Muscle of leg (tissue), 11 donors: Measurements from ENCODE around the gene ACSM5. TPM values are rescaled to one million over a fixed set of nuclear protein-coding genes. Genes with fewer than 3 reads are reported as not detected.

ENCODE experiments used
- DNase-seq: peaks from one replicate; pipeline ENCODE4 v3.0.0; 2013
- H3K27ac ChIP-seq: one replicate; pipeline ENCODE4 v1.5.1; 2013; ENCODE audit warnings: mild to moderate bottlenecking, low read length, control low read depth
- H3K27me3 ChIP-seq: one replicate; pipeline ENCODE4 v1.6.1; 2013; ENCODE audit warnings: low read length; ENCODE audit not compliant: control insufficient read depth, insufficient read depth
- H3K36me3 ChIP-seq: one replicate; pipeline ENCODE4 v1.6.1; 2013; ENCODE audit warnings: low read length; ENCODE audit not compliant: control insufficient read depth, insufficient read depth
- H3K4me1 ChIP-seq: one replicate; pipeline ENCODE4 v1.6.1; 2013; ENCODE audit warnings: low read length; ENCODE audit not compliant: control insufficient read depth, insufficient read depth
- H3K4me3 ChIP-seq: one replicate; pipeline ENCODE4 v1.5.1; 2013; ENCODE audit warnings: low read length, control low read depth
- H3K9me3 ChIP-seq: replicated peaks from 2 replicates; pipeline ENCODE4 v1.6.1; 2013; ENCODE audit warnings: low read depth, low read length; ENCODE audit not compliant: control insufficient read depth
- WGBS: methylation state at CpG from one replicate; pipeline ENCODE4 v1.1.5; 2013; ENCODE audit warnings: missing lambda C conversion rate; ENCODE audit not compliant: insufficient coverage; 5-methylcytosine and 5-hydroxymethylcytosine counted together
- polyA plus RNA-seq, 8 donors: library from polyadenylated mRNA; unstranded; fragments of 120-200 nt; gene quantifications; one replicate each; pipeline versions ENCODE4 v1.2.1 to v1.2.3, GENCODE V29; 2013; ENCODE audit warnings: inconsistent platforms in 1 of 8, low replicate concordance in 1 of 8; ENCODE audit not compliant: insufficient read length in 8 of 8, insufficient read depth in 1 of 8
- total RNA-seq: library from RNA; stranded (reverse); fragments of 120-200 nt; gene quantifications from one replicate; pipeline ENCODE4 v1.2.4, GENCODE V29; 2013

ACSM5 gene
- total and polyA plus RNA-seq, 9 donors: 0.18 to 2.0 (median 0.45) TPM; not detected in 1

GRCh38 chr16:20383106-20384029 is 26.0 kb upstream of the ACSM5 start:
- Histone ChIP-seq H3K4me1 (no peaks in the 10 kb centered on the region), H3K36me3 (no peaks in the 10 kb centered on the region), H3K4me3 (no peak overlapping the region), H3K27me3 (peaks cover 5% of the 10 kb centered on the region), H3K27ac (no peak overlapping the region), H3K9me3 (no peaks in the 10 kb centered on the region)
- peak; percentile 57 for DNase-seq
- 12% methylated on average over 5 of the region's 11 CpGs for WGBS

GRCh38 chr16:20385844-20386832 is 23.2 kb upstream of the ACSM5 start:
- no peak overlapping the region for H3K27ac ChIP-seq
- DNase-seq: peak; percentile 49
- H3K4me3 ChIP-seq: no peak overlapping the region

DNA sequence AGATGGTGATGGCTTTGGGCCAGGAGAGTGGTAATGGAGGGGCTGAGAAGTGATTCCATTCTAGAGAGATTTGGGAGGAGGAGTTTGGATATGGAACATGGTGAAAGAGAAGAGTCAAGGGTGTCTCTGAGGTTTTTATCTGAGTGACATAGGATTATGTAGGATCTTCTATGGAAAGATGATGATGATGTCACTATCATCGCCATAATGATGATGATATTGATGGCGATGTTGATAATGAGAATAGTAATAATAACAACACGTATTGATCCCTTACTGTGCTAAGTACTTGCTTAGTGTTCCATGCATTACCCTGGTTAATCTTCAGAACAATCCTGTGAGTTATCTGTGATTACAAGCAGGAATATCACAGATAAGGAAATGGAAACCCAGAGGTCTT is 21.4 kb upstream of the ACSM5 start:
- H3K36me3 ChIP-seq: no peaks in the 10 kb centered on the region
- no peaks in the 10 kb centered on the region for H3K4me1 ChIP-seq
- no peaks in the 10 kb centered on the region for H3K9me3 ChIP-seq
- DNase-seq: no peak
- no peak overlapping the region for H3K4me3 ChIP-seq
- no peak overlapping the region for H3K27ac ChIP-seq
- peaks cover 5% of the 10 kb centered on the region for H3K27me3 ChIP-seq
- WGBS: no CpG with 5 or more reads among the region's 3 CpGs

More at GRCh38 chr16:20385844-20386832, 23.2 kb upstream of the ACSM5 start:
- H3K27me3 ChIP-seq: peaks cover 5% of the 10 kb centered on the region
- WGBS: 21% methylated on average over 27 of the region's 30 CpGs
- no peaks in the 10 kb centered on the region for H3K9me3 ChIP-seq
- H3K4me1 ChIP-seq: no peaks in the 10 kb centered on the region
- no peaks in the 10 kb centered on the region for H3K36me3 ChIP-seq

DNA sequence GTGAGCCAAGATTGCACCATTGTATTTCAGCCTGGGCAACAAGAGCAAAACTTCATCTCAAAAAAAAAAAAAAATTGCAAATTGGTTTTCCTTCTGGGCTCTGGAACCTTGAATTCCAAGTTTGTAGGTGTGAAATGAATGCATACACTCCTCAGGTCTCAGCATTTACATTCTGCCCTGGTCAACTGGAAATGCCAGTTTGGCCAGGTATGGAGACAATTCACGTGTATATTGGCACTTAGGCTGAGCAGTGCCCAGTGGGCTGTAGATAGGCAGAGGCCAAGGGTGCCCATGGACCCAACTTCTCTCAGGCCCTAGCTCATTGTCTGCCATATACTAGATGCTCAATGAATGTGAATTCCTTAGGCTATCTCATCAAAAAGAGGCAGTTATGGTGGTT is 20.5 kb upstream of the ACSM5 start:
- DNase-seq: no peak
- no peak overlapping the region for H3K27ac ChIP-seq
- WGBS: 60% methylated on average over 1 of the region's 1 CpG
- H3K27me3 ChIP-seq: peaks cover 5% of the 10 kb centered on the region
- no peaks in the 10 kb centered on the region for H3K36me3 ChIP-seq
- H3K4me1 ChIP-seq: no peaks in the 10 kb centered on the region
- H3K4me3 ChIP-seq: no peak overlapping the region
- H3K9me3 ChIP-seq: no peaks in the 10 kb centered on the region

DNA sequence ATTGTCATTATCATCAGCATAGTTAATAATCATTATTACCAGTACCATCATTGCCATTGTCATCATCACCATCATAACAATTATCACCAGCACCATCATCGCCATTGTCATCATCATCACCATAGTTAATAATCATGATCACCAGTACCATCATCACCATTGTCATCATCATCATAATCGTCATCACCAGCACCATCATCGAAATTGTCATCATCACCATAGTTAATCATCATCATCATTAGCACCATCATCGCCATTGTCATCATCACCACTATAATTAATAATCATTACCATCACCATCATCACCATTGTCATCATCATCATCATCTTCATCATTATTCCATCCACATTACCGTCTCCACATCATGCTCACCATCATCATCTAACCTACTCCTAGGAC is 18.3 kb upstream of the ACSM5 start:
- H3K4me1 ChIP-seq: peaks cover 8% of the 10 kb centered on the region
- 87% methylated on average over 5 of the region's 5 CpGs for WGBS
- no peak for DNase-seq
- H3K9me3 ChIP-seq: no peaks in the 10 kb centered on the region
- no peak overlapping the region for H3K4me3 ChIP-seq
- no peaks in the 10 kb centered on the region for H3K36me3 ChIP-seq
- H3K27ac ChIP-seq: no peak overlapping the region
- H3K27me3 ChIP-seq: peaks cover 4% of the 10 kb centered on the region

GRCh38 chr16:20393801-20394577 is 15.3 kb upstream of the ACSM5 start:
- Histone ChIP-seq H3K4me3 (no peak overlapping the region), H3K36me3 (no peaks in the 10 kb centered on the region), H3K27me3 (no peaks in the 10 kb centered on the region), H3K27ac (peak overlapping the region; percentile 71), H3K9me3 (no peaks in the 10 kb centered on the region), H3K4me1 (peaks cover 8% of the 10 kb centered on the region)
- WGBS: no CpG with 5 or more reads among the region's 2 CpGs
- peak; percentile 53 for DNase-seq

- Histone ChIP-seq H3K4me3 (no peak overlapping the region), H3K36me3 (no peaks in the 10 kb centered on the region), H3K9me3 (no peaks in the 10 kb centered on the region), H3K27ac (no peak overlapping the region), H3K4me1 (peaks cover 8% of the 10 kb centered on the region), H3K27me3 (no peaks in the 10 kb centered on the region)
- DNase-seq: no peak
- WGBS: no CpG with 5 or more reads among the region's 2 CpGs
Measured at GRCh38 chr16:20395946-20396345, 13.4 kb upstream of the ACSM5 start.

DNA sequence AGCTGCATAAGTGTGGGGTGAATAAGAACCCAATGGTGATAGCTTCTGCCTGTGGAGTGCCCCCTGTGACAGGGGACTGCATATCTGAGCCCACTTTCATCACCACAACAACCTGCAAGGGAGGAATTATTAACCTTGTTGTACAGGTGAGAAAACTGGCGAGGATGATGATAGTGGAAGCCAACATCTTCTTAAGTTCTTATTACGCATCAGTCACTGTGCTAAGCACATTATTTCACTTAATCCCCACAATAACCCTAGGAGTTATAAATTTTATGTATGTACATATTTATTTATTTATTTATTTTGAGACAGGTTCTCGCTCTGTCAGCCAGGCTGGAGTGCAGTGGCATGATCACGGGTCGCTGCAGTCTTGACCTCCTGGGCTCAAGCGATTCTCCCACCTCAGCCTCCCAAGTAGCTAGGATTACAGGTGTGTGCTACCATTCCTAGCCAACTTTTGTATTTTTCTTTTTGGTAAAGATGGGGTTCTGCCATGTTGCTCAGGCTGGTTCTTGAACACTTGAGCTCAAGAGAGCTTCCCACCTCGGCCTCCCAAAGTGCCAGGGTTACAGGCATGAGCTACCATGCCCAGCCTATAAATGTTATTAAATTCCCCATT is 12.4 kb upstream of the ACSM5 start:
- Histone ChIP-seq H3K27ac (no peak overlapping the region), H3K36me3 (no peaks in the 10 kb centered on the region), H3K4me3 (no peak overlapping the region), H3K4me1 (peaks cover 8% of the 10 kb centered on the region), H3K27me3 (no peaks in the 10 kb centered on the region), H3K9me3 (no peaks in the 10 kb centered on the region)
- no peak for DNase-seq
- WGBS: 100% methylated on average over 4 of the region's 7 CpGs

- H3K27me3 ChIP-seq: no peaks in the 10 kb centered on the region
Measured at GRCh38 chr16:20397468-20398074, 11.8 kb upstream of the ACSM5 start.

More at GRCh38 chr16:20397468-20398074, 11.8 kb upstream of the ACSM5 start:
- Histone ChIP-seq H3K27ac (no peak overlapping the region), H3K4me1 (peaks cover 8% of the 10 kb centered on the region), H3K36me3 (no peaks in the 10 kb centered on the region), H3K4me3 (no peak overlapping the region), H3K9me3 (no peaks in the 10 kb centered on the region)
- no peak for DNase-seq
- 65% methylated on average over 5 of the region's 7 CpGs for WGBS
